Natural killer cell treated with Interleukin-12 subunit alpha and Interleukin-12 subunit beta and Interleukin-15 and Interleukin-18, amount 100 ng/mL, for 72 hours (primary cell): ENCODE measurements around the gene PTPN4. TPM values are rescaled to one million over a fixed set of nuclear protein-coding genes. Genes with fewer than 3 reads are reported as not detected.

Experiments
- ATAC-seq, 2 donors: fragments of 150-1000 bp; cut with Tn5 transposase in 1 of 2; sonication (Bioruptor Pico), chemical (Tn5 transposase) in 1 of 2; 2 replicates each; pipeline ENCODE4 v1.10.0; 2021
- DNase-seq: peaks from one replicate; pipeline ENCODE4 v3.0.0; 2022; ENCODE audit warnings: low spot score
- H3K27ac Mint-ChIP-seq, 2 donors: 1 replicate in 1 of 2; 2 replicates in 1 of 2; pipeline ENCODE4 v1.8.0; 2022; ENCODE audit warnings: mixed read lengths in 2 of 2, mild to moderate bottlenecking in 1 of 2, moderate library complexity in 1 of 2
- H3K27me3 Mint-ChIP-seq, 2 donors: 1 replicate in 1 of 2; 2 replicates in 1 of 2; pipeline ENCODE4 v1.8.0; 2022; ENCODE audit warnings: mixed read lengths in 2 of 2
- H3K36me3 Mint-ChIP-seq: one replicate; pipeline ENCODE4 v1.8.0; 2022; ENCODE audit warnings: mixed read lengths
- H3K4me1 Mint-ChIP-seq, 2 donors: 1 replicate in 1 of 2; 2 replicates in 1 of 2; pipeline ENCODE4 v1.8.0; 2022; ENCODE audit warnings: low read depth in 2 of 2, mixed read lengths in 2 of 2, mild to moderate bottlenecking in 1 of 2
- H3K4me3 Mint-ChIP-seq: one replicate; pipeline ENCODE4 v1.8.0; 2022; ENCODE audit warnings: mixed read lengths
- H3K9me3 Mint-ChIP-seq: 2 replicates; pipeline ENCODE4 v1.8.0; 2022; ENCODE audit warnings: mixed read lengths
- total RNA-seq, 2 donors: library from RNA; stranded (reverse); gene quantifications; one replicate each; pipeline ENCODE4 v1.2.3, GENCODE V29; 2022

PTPN4 gene
- total RNA-seq, 2 donors from 2014 or later: 56.5 to 80.8 TPM

DNA sequence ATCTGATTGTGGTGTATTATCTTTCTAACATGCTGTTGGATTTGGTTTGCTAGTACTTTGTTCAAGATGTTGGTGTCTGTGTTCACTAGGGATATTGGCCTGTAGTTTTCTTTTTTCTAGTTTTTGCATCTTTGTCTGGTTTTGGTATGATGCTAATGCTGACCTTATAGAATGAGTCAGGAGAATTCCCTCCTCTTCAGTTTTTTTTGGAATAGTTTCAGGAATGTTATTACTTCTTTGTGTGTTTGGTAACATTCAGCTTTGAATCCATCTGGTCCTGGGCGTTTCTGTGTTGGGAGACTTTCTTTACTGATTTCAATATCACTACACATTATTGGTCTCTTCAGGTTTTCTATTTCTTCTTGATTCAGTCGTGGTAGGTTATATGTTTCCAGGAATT lies 129.0 kb downstream of the PTPN4 start:
- no peak overlapping the region for H3K4me3 Mint-ChIP-seq
- peaks cover 9% of the 10 kb centered on the region for H3K9me3 Mint-ChIP-seq
- no peak for DNase-seq
- H3K27ac Mint-ChIP-seq: no peak overlapping the region
- no peak for ATAC-seq
- H3K36me3 Mint-ChIP-seq: peaks cover 39% of the 10 kb centered on the region
- peaks cover 0 to 7% of the 10 kb centered on the region in 2 donors for H3K4me1 Mint-ChIP-seq
- H3K27me3 Mint-ChIP-seq: no peaks in the 10 kb centered on the region

DNA sequence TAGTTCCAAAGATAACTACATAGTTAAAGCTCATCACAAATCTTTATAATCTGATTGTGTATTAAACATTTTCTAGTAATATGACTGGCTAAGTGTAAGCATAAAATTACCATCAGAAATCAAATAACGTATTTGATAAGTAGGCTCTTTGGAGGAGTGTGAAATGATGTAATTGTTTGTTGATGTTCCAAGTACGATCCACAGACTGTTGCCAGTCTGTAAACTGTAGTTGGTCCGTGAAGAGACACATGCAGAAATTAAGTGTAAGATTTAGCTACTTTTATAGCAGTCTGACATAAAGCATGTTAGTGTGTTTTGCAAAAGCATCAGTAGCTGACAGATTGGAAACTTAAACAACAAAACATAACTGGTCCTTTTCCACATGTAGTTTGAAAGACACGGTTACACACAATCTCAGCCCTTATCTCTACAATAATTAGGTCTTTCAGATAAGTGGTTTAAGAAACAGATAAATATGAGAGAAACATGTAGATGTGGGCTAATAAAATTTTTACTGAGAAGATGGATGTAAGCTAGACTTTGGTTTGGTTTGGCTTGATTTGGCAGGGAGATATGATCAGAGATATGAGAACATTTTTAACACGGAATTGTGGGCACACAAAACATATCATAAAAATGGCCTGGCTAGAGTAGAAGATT lies 138.1 kb downstream of the PTPN4 start:
- Mint-ChIP-seq H3K4me1 (peaks cover 0 to 10% of the 10 kb centered on the region in 2 donors), H3K4me3 (no peak overlapping the region), H3K27me3 (no peaks in the 10 kb centered on the region), H3K27ac (no peak overlapping the region), H3K9me3 (peaks cover 3% of the 10 kb centered on the region), H3K36me3 (peaks cover 23% of the 10 kb centered on the region)
- no peak for ATAC-seq
- no peak for DNase-seq

DNA sequence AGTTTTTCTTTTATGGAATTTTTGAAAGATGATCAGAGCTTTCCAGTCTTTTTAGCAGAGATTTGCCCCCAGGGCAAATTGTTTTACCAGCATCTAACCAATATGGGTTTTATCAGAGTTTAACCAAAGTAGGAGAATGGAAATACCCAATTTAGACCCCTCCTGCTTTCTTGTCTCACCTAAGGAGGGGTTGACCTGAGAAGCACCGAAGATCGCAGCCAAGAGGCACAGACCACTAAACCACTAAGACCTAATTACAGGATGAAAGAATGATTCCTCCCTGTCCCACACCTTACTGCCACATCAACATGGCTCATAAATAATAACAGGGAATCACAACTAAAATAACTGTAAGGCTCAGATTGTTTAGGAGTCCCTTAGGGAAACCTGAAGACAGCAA lies 141.3 kb downstream of the PTPN4 start:
- peaks cover 6% of the 10 kb centered on the region for H3K9me3 Mint-ChIP-seq
- H3K27ac Mint-ChIP-seq: peak overlapping the region in 1 of 2 donors; percentile 4
- ATAC-seq (no peak), DNase-seq (no peak)
- H3K4me1 Mint-ChIP-seq: peaks cover 4 to 13% of the 10 kb centered on the region in 2 donors
- no peak overlapping the region for H3K4me3 Mint-ChIP-seq
- H3K36me3 Mint-ChIP-seq: peaks cover 42% of the 10 kb centered on the region
- no peaks in the 10 kb centered on the region for H3K27me3 Mint-ChIP-seq

DNA sequence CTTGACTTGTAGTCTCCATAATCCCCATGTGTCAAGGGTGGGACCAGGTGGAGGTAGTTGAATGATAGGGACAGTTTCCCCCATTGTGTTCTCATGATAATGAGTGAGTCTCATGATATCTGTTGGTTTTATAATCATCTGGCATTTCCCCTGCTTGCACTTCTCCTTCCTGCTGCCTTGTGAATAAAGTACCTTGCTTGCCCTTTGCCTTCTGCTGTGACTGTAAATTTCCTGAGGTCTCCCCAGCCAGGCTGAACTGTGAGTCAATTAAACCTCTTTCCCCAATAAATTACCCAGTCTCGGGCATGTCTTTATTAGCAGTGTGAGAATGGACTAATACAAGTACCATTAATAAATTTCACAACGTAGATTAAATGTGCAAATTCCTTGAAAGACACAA lies 150.8 kb downstream of the PTPN4 start:
- Mint-ChIP-seq H3K27me3 (no peaks in the 10 kb centered on the region), H3K27ac (peak overlapping the region in 1 of 2 donors; percentile 47), H3K9me3 (peaks cover 3% of the 10 kb centered on the region), H3K36me3 (peaks cover 22% of the 10 kb centered on the region), H3K4me3 (no peak overlapping the region), H3K4me1 (peaks cover 4 to 11% of the 10 kb centered on the region in 2 donors)
- ATAC-seq (no peak), DNase-seq (no peak)

- Mint-ChIP-seq H3K27me3 (no peaks in the 10 kb centered on the region), H3K9me3 (no peaks in the 10 kb centered on the region), H3K4me1 (no peaks in the 10 kb centered on the region), H3K36me3 (peaks cover 9% of the 10 kb centered on the region), H3K4me3 (no peak overlapping the region), H3K27ac (no peak overlapping the region)
- DNase-seq: no peak
- no peak for ATAC-seq
These were observed 154.5 kb downstream of the PTPN4 start for GRCh38 chr2:119914266-119914665.

DNA sequence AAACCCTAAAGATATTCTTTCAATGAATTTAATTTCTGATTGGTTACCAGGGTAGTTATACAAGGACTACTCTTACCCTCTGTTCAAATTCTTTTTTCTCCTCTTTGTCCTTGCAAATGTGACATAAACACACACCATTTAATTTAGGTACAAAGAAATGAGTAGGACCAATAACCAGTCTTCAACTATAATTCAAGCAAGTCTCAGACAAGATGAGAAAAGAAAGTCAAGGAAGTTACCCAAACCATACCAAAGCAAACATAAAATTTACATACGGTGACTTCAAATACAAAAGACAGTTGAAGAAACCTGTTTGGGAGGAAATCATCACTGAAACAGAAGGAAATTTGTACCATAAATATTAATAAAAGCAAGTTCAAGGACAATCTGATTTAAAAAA lies 162.1 kb downstream of the PTPN4 start:
- DNase-seq (no peak), ATAC-seq (no peak)
- H3K9me3 Mint-ChIP-seq: no peaks in the 10 kb centered on the region
- H3K27ac Mint-ChIP-seq: no peak overlapping the region
- H3K36me3 Mint-ChIP-seq: no peaks in the 10 kb centered on the region
- no peak overlapping the region for H3K4me3 Mint-ChIP-seq
- no peaks in the 10 kb centered on the region for H3K27me3 Mint-ChIP-seq
- H3K4me1 Mint-ChIP-seq: peaks cover 6 to 7% of the 10 kb centered on the region in 2 donors

- no peaks in the 10 kb centered on the region for H3K9me3 Mint-ChIP-seq
- no peak overlapping the region for H3K4me3 Mint-ChIP-seq
- no peak for DNase-seq
- ATAC-seq: no peak
- peak overlapping the region in 1 of 2 donors; percentile 72 for H3K27ac Mint-ChIP-seq
- no peaks in the 10 kb centered on the region for H3K36me3 Mint-ChIP-seq
- peaks cover 12% of the 10 kb centered on the region in 2 donors for H3K4me1 Mint-ChIP-seq
- H3K27me3 Mint-ChIP-seq: no peaks in the 10 kb centered on the region
These were observed 163.0 kb downstream of the PTPN4 start for GRCh38 chr2:119922699-119923098.

GRCh38 chr2:119929537-119929936 lies 169.8 kb downstream of the PTPN4 start:
- ATAC-seq: peak; percentile 87 to 91
- peak; percentile 63 for DNase-seq
- Mint-ChIP-seq H3K27ac (peak overlapping the region; percentile 97 to 98), H3K27me3 (no peaks in the 10 kb centered on the region), H3K4me1 (peaks cover 31 to 50% of the 10 kb centered on the region in 2 donors), H3K36me3 (peaks cover 7% of the 10 kb centered on the region), H3K9me3 (no peaks in the 10 kb centered on the region), H3K4me3 (peak overlapping the region; percentile 83)

- Mint-ChIP-seq H3K4me3 (peak overlapping the region; percentile 83), H3K36me3 (peaks cover 28% of the 10 kb centered on the region), H3K4me1 (peaks cover 31 to 56% of the 10 kb centered on the region in 2 donors), H3K27me3 (no peaks in the 10 kb centered on the region), H3K9me3 (no peaks in the 10 kb centered on the region), H3K27ac (peak overlapping the region; percentile 97 to 98)
- ATAC-seq (peak; percentile 56 to 66), DNase-seq (peak; percentile 59)
These were observed 173.1 kb downstream of the PTPN4 start for GRCh38 chr2:119932809-119933208.

- Mint-ChIP-seq H3K9me3 (no peaks in the 10 kb centered on the region), H3K4me3 (peak overlapping the region; percentile 73), H3K27me3 (no peaks in the 10 kb centered on the region), H3K4me1 (peaks cover 32 to 41% of the 10 kb centered on the region in 2 donors), H3K36me3 (peaks cover 29% of the 10 kb centered on the region), H3K27ac (peak overlapping the region; percentile 97 to 98)
- ATAC-seq: no peak
- DNase-seq: no peak
These were observed 174.6 kb downstream of the PTPN4 start for GRCh38 chr2:119934319-119934718.

DNA sequence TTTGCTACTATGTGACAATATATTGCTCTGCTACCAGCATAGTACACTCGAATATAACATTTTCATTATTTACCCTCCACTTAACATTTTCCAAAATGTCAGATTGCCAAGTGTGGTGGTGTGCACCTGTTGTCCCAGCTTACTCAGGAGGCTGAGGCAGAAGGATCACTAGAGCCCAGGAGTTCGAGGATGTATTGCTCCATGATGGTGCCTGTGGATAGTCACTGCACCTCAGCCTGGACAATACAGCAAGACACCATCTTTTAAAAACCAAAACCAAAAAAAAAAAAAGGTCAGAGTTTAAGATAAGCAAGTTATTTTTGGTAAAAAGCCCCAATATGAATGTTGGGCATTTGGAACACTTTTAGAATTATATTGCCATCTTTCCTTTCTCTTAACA lies 178.0 kb downstream of the PTPN4 start:
- no peak for DNase-seq
- no peaks in the 10 kb centered on the region for H3K27me3 Mint-ChIP-seq
- no peak overlapping the region for H3K4me3 Mint-ChIP-seq
- peaks cover 30% of the 10 kb centered on the region for H3K36me3 Mint-ChIP-seq
- no peak for ATAC-seq
- H3K27ac Mint-ChIP-seq: peak overlapping the region in 1 of 2 donors; percentile 90
- peaks cover 46 to 54% of the 10 kb centered on the region in 2 donors for H3K4me1 Mint-ChIP-seq
- H3K9me3 Mint-ChIP-seq: no peaks in the 10 kb centered on the region

- H3K4me1 Mint-ChIP-seq: peaks cover 51 to 63% of the 10 kb centered on the region in 2 donors
- peak overlapping the region; percentile 75 to 94 for H3K27ac Mint-ChIP-seq
- peak overlapping the region; percentile 19 for H3K4me3 Mint-ChIP-seq
- no peak for ATAC-seq
- DNase-seq: no peak
- peaks cover 29% of the 10 kb centered on the region for H3K36me3 Mint-ChIP-seq
- H3K9me3 Mint-ChIP-seq: no peaks in the 10 kb centered on the region
- H3K27me3 Mint-ChIP-seq: no peaks in the 10 kb centered on the region
These were observed 180.2 kb downstream of the PTPN4 start for GRCh38 chr2:119939915-119940314.

DNA sequence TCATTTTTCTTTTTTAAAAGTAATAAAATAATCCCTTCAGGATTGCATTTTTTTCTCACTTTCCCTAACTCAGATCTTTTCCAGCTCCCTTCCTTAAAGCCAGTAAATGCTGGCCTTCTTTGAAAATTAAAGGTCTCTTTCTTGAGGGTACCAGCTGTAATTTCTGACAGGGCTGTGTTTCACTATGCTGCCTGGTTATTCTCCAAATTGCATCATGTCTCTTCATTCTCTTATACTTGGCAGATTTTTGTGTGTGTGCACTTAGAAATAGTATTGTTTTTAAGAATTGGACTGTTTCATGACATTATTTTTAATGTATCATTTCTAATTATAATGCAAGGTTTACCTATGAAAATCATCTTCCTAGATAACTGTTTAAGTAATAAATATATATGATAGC lies 181.1 kb downstream of the PTPN4 start:
- Mint-ChIP-seq H3K27me3 (no peaks in the 10 kb centered on the region), H3K36me3 (peaks cover 23% of the 10 kb centered on the region), H3K27ac (peak overlapping the region; percentile 75 to 94), H3K9me3 (no peaks in the 10 kb centered on the region), H3K4me1 (peaks cover 46 to 57% of the 10 kb centered on the region in 2 donors), H3K4me3 (peak overlapping the region; percentile 4)
- no peak for ATAC-seq
- DNase-seq: no peak

- ATAC-seq (no peak), DNase-seq (no peak)
- peak overlapping the region; percentile 10 for H3K4me3 Mint-ChIP-seq
- H3K27ac Mint-ChIP-seq: peak overlapping the region; percentile 75 to 94
- H3K36me3 Mint-ChIP-seq: peaks cover 20% of the 10 kb centered on the region
- no peaks in the 10 kb centered on the region for H3K9me3 Mint-ChIP-seq
- no peaks in the 10 kb centered on the region for H3K27me3 Mint-ChIP-seq
- peaks cover 45 to 55% of the 10 kb centered on the region in 2 donors for H3K4me1 Mint-ChIP-seq
These were observed 181.7 kb downstream of the PTPN4 start for GRCh38 chr2:119941388-119941787.
